Left colon (tissue), 2 donors: Measurements from ENCODE around the gene MCTP2. TPM values are rescaled to one million over a fixed set of nuclear protein-coding genes. Genes with fewer than 3 reads are reported as not detected.

Source experiments
- ATAC-seq: fragments of 200-7000 bp; cut with Tn5 transposase; one replicate; pipeline ENCODE4 v1.9.1; 2020; ENCODE audit warnings: mild to moderate bottlenecking, moderate library complexity
- DNase-seq, 2 donors: peaks; one replicate each; pipeline ENCODE4 v3.0.0-alpha.2; 2020
- intact Hi-C, 2 donors: fragments of 100-400 bp; cut with DNase I in 1 of 2; cut with micrococcal nuclease in 1 of 2; formaldehyde crosslinking; loops; one replicate each; pipeline versions ENCODE4 v1.11.2 to v1.14.0; 2022; cut with DNase I, micrococcal nuclease
- total RNA-seq, 2 donors: library from RNA; stranded (reverse); fragmentation: NEBNext Ultra II Directional; extraction: Animal tissue kit (Norgen Biotek cat#: 25700); gene quantifications; one replicate each; pipeline ENCODE4 v1.2.1, GENCODE V29; 2021
- donor health status: DM: no; HTN: no; CAD: no.
- donor health status: DM: yes; HTN: yes; CAD: no.

MCTP2 gene
- total RNA-seq, 2 donors from 2014 or later: 64.8 to 103 TPM

- DNase-seq: no peak
- intact Hi-C loops: no loop called here
- ATAC-seq: no peak
Observed at GRCh38 chr15:94282269-94283250, 51.2 kb downstream of the MCTP2 start.

GRCh38 chr15:94286583-94286982, 55.2 kb downstream of the MCTP2 start:
- ATAC-seq (no peak), DNase-seq (no peak)
- intact Hi-C loops: no loop called here

GRCh38 chr15:94287794-94288246, 56.5 kb downstream of the MCTP2 start:
- intact Hi-C loops: no loop called here
- DNase-seq: no peak
- peak; percentile 51 for ATAC-seq

GRCh38 chr15:94290730-94291129, 59.4 kb downstream of the MCTP2 start:
- intact Hi-C loops: no loop called here
- ATAC-seq: no peak
- no peak for DNase-seq

GRCh38 chr15:94293411-94294402, 62.3 kb downstream of the MCTP2 start:
- intact Hi-C loops: no loop called here
- ATAC-seq (peak; percentile 72), DNase-seq (no peak)

GRCh38 chr15:94294556-94294955, 63.2 kb downstream of the MCTP2 start:
- ATAC-seq (no peak), DNase-seq (no peak)
- intact Hi-C loops: no loop called here

GRCh38 chr15:94295275-94295674, 63.9 kb downstream of the MCTP2 start:
- intact Hi-C loops: no loop called here
- ATAC-seq (no peak), DNase-seq (no peak)

GRCh38 chr15:94296717-94297116, 65.4 kb downstream of the MCTP2 start:
- intact Hi-C loops: no loop called here
- peak; percentile 41 for ATAC-seq
- no peak for DNase-seq

GRCh38 chr15:94297558-94297957, 66.2 kb downstream of the MCTP2 start:
- ATAC-seq: peak; percentile 64
- no peak for DNase-seq
- intact Hi-C loops: no loop called here

GRCh38 chr15:94298364-94298763, 67.0 kb downstream of the MCTP2 start:
- intact Hi-C loops: no loop called here
- no peak for ATAC-seq
- DNase-seq: no peak

- DNase-seq (no peak), ATAC-seq (no peak)
- intact Hi-C loops: no loop called here
Observed at GRCh38 chr15:94300612-94301011, 69.3 kb downstream of the MCTP2 start.

GRCh38 chr15:94305133-94305532, 73.8 kb downstream of the MCTP2 start:
- intact Hi-C loops: no loop called here
- DNase-seq (no peak), ATAC-seq (peak; percentile 12)

GRCh38 chr15:94306700-94307650, 75.6 kb downstream of the MCTP2 start:
- intact Hi-C loops: no loop called here
- ATAC-seq: no peak
- no peak for DNase-seq

- ATAC-seq (no peak), DNase-seq (no peak)
- intact Hi-C loops: no loop called here
Observed at GRCh38 chr15:94312946-94313345, 81.6 kb downstream of the MCTP2 start.

GRCh38 chr15:94314639-94315038, 83.3 kb downstream of the MCTP2 start:
- DNase-seq: no peak
- ATAC-seq: no peak
- intact Hi-C loops: no loop called here

- intact Hi-C loops: no loop called here
- DNase-seq (no peak), ATAC-seq (no peak)
Observed at GRCh38 chr15:94317211-94317610, 85.8 kb downstream of the MCTP2 start.

GRCh38 chr15:94322141-94322540, 90.8 kb downstream of the MCTP2 start:
- intact Hi-C loops: loop anchor here (2.0 to 5.0 kb wide), 2 partner anchors 155 to 157 kb away; no protein-coding TSS in a partner anchor
- DNase-seq: no peak
- ATAC-seq: peak; percentile 41

GRCh38 chr15:94323076-94323475, 91.7 kb downstream of the MCTP2 start:
- ATAC-seq (no peak), DNase-seq (no peak)
- intact Hi-C loops: loop anchor here (2.0 to 5.0 kb wide), 2 partner anchors 156 to 158 kb away; no protein-coding TSS in a partner anchor
